CD14-positive monocyte (primary cell): ENCODE results near the gene PRM3. TPM values are rescaled to one million over a fixed set of nuclear protein-coding genes. Genes with fewer than 3 reads are reported as not detected.

Source experiments
- polyA plus RNA-seq, 3 donors: library from polyadenylated mRNA; depleted of rRNA in 1 of 3; unstranded in 2 of 3; stranded (reverse) in 1 of 3; fragments of 300-500 nt in 2 of 3; fragments of >200 nt in 1 of 3; fragmentation: Illumina TruSeq in 2 of 3; gene quantifications; 1 replicate in 2 of 3; 2 replicates in 1 of 3; pipeline ENCODE4 v1.2.3, GENCODE V29; 2012 to 2021
- small RNA-seq: library from RNA; depleted of rRNA; stranded (forward); fragments of <200 nt; gene quantifications from one replicate; pipeline ENCODE3, GENCODE V24; 2012; ENCODE audit warnings: low read depth; ENCODE audit not compliant: insufficient read length

The PRM3 gene
- polyA plus RNA-seq, 3 donors, result not detected

Small RNAs within 50 kb of the gene (small RNA-seq; reads per million reads assigned to genes)
- gene MIR548H2 (not detected), gene RF00019 (not detected), gene RF00554 (not detected)

Other genes with a start within 250 kb of the PRM3 start
- 1 to 10 TPM in 1 of 3 donors, under 1 TPM in 2; 0.13 to 2.3 (median 0.35) TPM for gene SOCS1, start 17.4 kb downstream of the PRM3 start, polyA plus RNA-seq
- not detected for gene TNP2, start 4.3 kb downstream of the PRM3 start, polyA plus RNA-seq
- gene PRM2, start 2.9 kb upstream of the PRM3 start, polyA plus RNA-seq, result not detected
- gene PRM1, start 7.7 kb upstream of the PRM3 start, polyA plus RNA-seq, result not detected
- under 1 TPM; 0.17 to 0.24 (median 0.23) TPM for gene RMI2, start 71.8 kb upstream of the PRM3 start, polyA plus RNA-seq